GM18498 (cell line): Measurements from ENCODE around the gene IGSF1.
"Not testable (repeated sequence)": the region's sequence is repeated elsewhere in the genome, so short reads cannot be mapped to it uniquely, and the experiment has no call there.

ENCODE experiments used
- ATAC-seq: cut with Tn5 transposase; IDR thresholded peaks from one replicate; pipeline ENCODE4 v1.9.1; 2021; ENCODE audit warnings: mild to moderate bottlenecking, moderate library complexity; ENCODE audit not compliant: unreplicated experiment

Gene IGSF1

DNA sequence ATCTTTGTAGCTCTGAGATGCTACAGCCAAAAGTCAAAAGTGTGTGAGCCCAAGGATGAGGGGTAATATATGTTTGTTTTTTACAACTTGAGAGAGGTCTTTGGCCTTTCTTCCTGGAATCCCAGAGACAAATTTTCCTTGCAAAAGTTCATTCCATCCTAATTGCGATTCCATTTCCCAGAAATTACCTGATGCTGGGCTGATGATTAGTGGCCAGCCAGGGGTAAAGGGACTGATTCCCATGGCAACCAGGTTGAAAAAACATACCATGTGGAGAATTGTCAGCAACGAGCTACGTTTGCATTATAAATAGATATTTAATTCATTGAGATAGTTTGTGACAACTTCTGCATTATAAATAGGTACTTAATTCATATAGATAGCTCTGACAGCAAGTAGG lies 17.8 kb downstream of the IGSF1 start:
- no peak for ATAC-seq

- no peak for ATAC-seq
These were observed 19.0 kb downstream of the IGSF1 start for GRCh38 chrX:131270080-131270479.

GRCh38 chrX:131264665-131265064 lies 24.4 kb downstream of the IGSF1 start:
- ATAC-seq: no peak

DNA sequence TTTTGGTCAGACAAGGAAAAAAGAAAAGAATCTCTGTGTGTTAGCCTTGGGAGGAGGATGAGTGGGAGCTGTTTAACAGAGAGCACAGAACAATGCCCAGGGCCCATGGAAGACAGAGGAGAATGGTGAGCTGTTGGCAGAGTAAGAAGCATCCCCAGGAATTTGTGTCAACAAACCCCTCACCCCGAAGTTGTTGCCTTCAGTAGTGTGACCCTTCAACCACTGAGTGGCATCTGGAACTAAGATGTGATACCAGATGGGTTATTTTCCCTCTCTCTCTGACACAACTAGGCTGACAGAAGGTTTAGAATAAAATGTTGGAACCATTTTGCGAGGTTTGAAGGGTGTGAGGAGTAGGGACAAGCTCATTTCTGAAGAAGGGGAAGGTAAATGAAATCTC lies 25.1 kb downstream of the IGSF1 start:
- no peak for ATAC-seq

DNA sequence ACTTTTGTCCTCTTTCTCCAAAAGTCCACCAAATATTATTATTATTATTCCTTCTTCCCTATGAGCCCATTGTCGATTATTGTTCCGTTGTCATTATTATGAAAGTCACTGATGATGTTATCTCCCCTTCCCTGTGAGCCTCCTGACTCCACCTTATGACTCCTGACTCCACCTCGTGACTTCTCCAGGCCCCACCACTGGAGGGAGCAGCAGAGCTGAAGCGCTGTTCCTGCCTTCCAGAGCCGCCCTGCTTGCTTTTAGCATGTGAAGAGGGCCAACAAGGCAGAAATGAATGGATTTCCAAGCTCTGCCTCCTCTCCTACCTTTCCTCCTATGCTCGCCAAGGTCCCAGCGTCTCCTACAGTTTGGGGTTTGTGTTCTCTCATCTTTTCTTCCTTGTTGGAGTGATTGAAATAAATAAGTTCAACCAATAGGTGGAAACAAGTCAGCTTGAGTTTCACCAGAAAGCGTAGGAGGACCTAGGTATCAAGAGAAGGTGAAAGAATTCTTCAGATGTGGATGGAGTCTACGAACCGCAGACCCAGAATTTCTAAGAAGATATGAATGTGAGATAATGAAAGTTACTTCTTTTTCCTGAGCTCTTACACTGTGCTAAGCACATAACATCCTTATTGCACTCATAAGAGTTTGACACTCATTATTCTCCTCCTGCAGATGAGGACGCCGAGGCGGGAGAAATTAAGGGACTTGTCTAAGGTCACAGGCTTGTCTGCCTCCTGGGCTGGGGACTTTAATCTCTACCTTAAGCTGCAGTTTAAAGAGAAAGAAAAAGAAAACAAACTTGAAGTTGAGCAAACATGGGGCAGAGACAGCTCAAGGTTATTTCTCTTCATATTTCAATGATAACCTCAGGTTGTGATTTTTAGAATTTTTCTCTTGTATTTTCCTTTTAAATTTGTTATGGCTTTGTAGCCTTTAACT lies 26.1 kb downstream of the IGSF1 start:
- no peak for ATAC-seq

DNA sequence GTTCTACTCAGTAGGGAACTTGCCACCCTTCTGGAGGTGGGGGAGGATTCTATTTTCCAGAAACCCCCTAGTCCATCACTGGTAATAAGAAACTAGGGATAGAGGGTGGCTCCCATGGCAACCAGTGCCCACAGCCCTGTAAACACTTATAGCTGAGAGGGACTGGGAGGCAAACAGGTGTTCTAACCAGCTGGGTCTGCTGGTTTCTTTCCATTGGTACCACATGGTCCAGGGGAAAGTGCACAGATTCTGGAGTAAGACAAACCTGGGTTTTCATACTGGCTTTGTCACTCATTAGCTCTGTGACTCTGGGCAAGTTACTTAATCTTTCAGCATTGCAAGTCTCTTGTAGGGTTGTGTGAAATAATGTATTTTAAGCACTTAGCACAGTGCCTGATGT lies 26.9 kb downstream of the IGSF1 start:
- ATAC-seq: no peak

DNA sequence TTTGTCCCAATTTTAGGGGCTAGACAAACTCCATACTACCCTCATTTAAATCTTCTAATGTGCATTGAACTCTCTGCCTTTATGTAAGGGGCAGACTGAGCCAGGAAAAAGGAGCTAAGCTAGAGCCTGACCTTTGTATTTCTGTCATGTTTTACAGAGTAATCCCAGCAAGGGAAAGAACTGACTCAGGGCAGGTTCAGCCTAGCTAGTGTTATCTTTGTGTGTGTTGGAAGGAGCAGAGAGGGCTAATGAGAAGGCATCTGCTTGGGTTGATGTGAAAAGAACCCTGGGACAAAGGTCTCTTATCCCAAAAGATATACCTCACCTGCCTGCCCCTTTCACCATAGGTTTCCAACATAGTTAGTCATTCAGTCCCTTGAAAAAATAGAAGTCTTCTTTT lies 31.7 kb downstream of the IGSF1 start:
- ATAC-seq: no peak

DNA sequence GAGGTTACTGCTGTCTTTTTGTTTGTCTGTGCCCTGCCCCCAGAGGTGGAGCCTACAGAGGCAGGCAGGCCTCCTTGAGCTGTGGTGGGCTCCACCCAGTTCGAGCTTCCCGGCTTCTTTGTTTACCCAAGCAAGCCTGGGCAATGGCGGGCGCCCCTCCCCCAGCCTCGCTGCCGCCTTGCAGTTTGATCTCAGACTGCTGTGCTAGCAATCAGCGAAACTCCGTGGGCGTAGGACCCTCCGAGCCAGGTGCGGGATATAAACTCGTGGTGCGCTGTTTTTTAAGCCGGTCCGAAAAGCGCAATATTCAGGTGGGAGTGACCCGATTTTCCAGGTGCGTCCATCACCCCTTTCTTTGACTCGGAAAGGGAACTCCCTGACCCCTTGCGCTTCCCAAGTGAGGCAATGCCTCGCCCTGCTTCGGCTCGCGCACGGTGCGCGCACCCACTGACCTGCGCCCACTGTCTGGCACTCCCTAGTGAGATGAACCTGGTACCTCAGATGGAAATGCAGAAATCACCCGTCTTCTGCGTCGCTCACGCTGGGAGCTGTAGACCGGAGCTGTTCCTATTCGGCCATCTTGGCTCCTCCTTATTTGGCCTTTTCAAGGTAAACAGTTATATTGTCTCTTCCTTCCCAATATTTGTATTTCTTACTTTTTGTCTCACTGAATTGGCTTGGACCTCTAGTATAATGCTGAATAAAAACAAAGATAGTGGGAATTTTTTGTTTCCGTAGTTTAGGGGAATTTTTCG lies 37.9 kb downstream of the IGSF1 start:
- ATAC-seq: not testable (repeated sequence)

DNA sequence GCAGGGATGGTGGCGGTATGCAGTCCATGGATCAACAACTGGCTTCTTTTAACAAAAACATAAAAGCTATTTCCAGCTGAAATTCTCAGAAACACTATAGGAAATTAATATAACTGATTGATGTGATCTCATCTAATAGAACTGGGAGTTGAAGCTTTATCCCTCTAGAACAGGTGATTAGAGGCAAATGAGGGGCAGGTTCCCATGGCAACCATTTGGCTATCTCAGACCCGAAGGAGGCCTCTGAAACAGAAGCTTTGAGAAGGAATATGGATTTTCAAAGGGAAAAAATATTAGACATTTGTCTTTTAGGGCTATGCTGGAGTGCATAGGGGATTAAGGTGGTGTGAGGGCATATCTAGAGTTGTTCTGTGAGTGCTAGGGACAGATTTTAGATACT lies 50.0 kb downstream of the IGSF1 start:
- no peak for ATAC-seq

DNA sequence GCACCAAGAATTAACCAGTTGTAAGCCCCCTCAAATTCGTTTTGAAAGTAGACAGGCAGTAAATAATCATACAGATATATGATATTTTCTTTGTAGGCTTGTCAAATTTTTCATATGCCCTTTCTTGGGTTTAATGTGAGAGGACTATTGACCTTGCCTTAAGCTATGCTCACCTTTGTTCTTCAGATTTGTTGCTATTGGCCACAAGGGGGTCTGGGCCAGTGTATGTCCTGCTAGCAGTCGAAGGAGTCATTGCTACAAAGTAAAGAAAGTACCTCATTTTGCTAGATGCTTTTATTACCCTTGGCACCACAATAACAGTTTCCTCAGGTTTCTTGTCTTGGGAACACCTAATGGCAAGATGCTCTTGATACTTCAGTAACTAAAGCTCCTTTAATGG lies 51.7 kb downstream of the IGSF1 start:
- ATAC-seq: no peak

- ATAC-seq: no peak
These were observed 53.1 kb downstream of the IGSF1 start for GRCh38 chrX:131235768-131236545.

GRCh38 chrX:131227608-131228007 lies 61.5 kb downstream of the IGSF1 start:
- ATAC-seq: no peak

DNA sequence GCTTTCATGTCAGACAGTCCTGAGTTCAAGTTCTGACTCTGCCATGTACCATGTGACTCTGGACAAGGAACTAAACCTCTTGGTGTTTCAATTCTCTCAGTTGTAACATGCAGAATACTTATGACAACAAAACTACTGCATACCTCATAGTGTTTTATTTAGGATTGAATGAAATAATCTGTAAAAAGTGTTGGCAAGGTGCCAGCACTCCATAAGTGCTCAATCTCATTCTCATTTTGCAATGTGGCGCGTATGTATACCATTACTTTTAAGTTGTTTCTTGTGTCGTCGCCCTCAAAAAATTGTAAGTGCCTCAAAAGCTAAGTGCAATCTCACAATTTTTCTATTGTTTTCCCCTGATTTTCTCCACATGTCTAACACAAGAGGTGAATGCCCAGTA lies 62.5 kb downstream of the IGSF1 start:
- ATAC-seq: no peak

DNA sequence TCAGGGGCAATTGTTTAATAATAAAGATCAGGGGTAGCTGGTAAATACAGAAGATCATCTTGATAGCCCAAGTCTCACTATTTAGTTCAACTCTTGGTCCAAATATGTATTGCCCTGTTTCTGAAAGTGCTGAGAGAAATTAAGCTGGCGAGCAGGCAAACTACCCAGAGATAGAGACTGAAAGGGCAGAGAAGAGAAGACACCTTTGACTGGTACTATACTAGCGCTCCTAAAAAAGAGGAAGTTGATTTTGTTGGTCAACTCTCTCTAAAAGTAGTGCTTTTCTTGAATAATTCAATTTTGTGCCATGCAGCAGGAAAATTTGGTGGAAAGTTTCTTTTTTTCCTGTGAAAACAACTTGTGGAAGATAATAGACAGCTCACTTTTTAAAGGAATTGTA lies 64.0 kb downstream of the IGSF1 start:
- no peak for ATAC-seq
